H1 (cell line): Measurements from ENCODE around the gene AAGAB.

Source experiments
- BRCA1 ChIP-seq: IDR thresholded peaks from 2 replicates; pipeline ENCODE4 v1.6.1; 2012; ENCODE audit warnings: low read depth, low read length, improper control_type of control experiment
- CTCF ChIP-seq, 3 experiments: IDR thresholded peaks; 1 replicate in 2 of 3; 2 replicates in 1 of 3; pipeline versions ENCODE4 v1.5.1 to v1.6.1; 2011; ENCODE audit warnings: low read length in 3 of 3, mild to moderate bottlenecking in 3 of 3, inconsistent platforms in 2 of 3, low read depth in 1 of 3, moderate library complexity in 1 of 3; ENCODE audit not compliant: insufficient read depth in 1 of 3; ENCODE audit errors: control extremely low read depth in 1 of 3
- GABPA ChIP-seq: IDR thresholded peaks from 2 replicates; pipeline ENCODE4 v1.6.1; 2011; ENCODE audit warnings: mild to moderate bottlenecking, low read length, moderate library complexity, borderline replicate concordance; ENCODE audit not compliant: insufficient read depth
- POLR2A ChIP-seq, 2 experiments: IDR thresholded peaks; 1 replicate in 1 of 2; 2 replicates in 1 of 2; pipeline ENCODE4 v1.6.1; 2011; ENCODE audit warnings: low read depth in 2 of 2, low read length in 2 of 2, mild to moderate bottlenecking in 2 of 2; ENCODE audit errors: control extremely low read depth in 1 of 2
- POLR2AphosphoS5 ChIP-seq: IDR thresholded peaks from 2 replicates; pipeline ENCODE4 v1.6.1; 2011; ENCODE audit warnings: low read depth, low read length
- SP1 ChIP-seq: IDR thresholded peaks from 2 replicates; pipeline ENCODE4 v1.6.1; 2011; ENCODE audit warnings: low read depth, low read length
- SP4 ChIP-seq: IDR thresholded peaks from 2 replicates; pipeline ENCODE4 v1.6.1; 2012; ENCODE audit warnings: low read length, inconsistent platforms
- USF2 ChIP-seq: IDR thresholded peaks from 2 replicates; pipeline ENCODE4 v1.6.1; 2011; ENCODE audit warnings: low read length, improper control_type of control experiment

GRCh38 chr15:67195305-67195704, 59.2 kb downstream of the AAGAB start:
- TF ChIP-seq USF2 (no peak), BRCA1 (no peak), CTCF (IDR thresholded peaks at IDR 0.05; ENCODE audit: control extremely low read depth in 1 of 3, insufficient read depth in 1 of 3, low read depth in 1 of 3, low read length in 3 of 3) (no peak), POLR2AphosphoS5 (no peak), GABPA (no peak), POLR2A (IDR thresholded peaks at IDR 0.05; ENCODE audit: control extremely low read depth in 1 of 2, low read depth in 2 of 2, low read length in 2 of 2) (no peak), SP4 (no peak), SP1 (no peak)
